ENCODE data around the gene UNC5C. TPM values are rescaled to one million over a fixed set of nuclear protein-coding genes. Genes with fewer than 3 reads are reported as not detected.

The UNC5C gene
- total RNA-seq, 4 donors from 2014 or later, result 1.6 to 4.4 (median 3.2) TPM

- no peak for TF ChIP-seq EP300 (IDR thresholded peaks at IDR 0.05)
- TF ChIP-seq POLR2A (IDR thresholded peaks at IDR 0.05), result no peak
- no peak for TF ChIP-seq CTCF (IDR thresholded peaks at IDR 0.05)
- no peak for TF ChIP-seq POLR2AphosphoS5 (IDR thresholded peaks at IDR 0.05)
These were observed 332.7 kb downstream of the UNC5C start for GRCh38 chr4:95215991-95216605.

GRCh38 chr4:95215043-95215442 is 333.7 kb downstream of the UNC5C start:
- no peaks in the 10 kb centered on the region for H3K36me3 ChIP-seq

More at GRCh38 chr4:95215991-95216605, 332.7 kb downstream of the UNC5C start:
- ATAC-seq, result no peak
- H3K4me3 ChIP-seq, result no peak overlapping the region
- H3K27ac ChIP-seq, result no peak overlapping the region
- H3K9me3 ChIP-seq, result no peaks in the 10 kb centered on the region
- H3K27me3 ChIP-seq, result no peaks in the 10 kb centered on the region
- H3K4me1 ChIP-seq, result no peaks in the 10 kb centered on the region
- no peaks in the 10 kb centered on the region for H3K36me3 ChIP-seq
- WGBS, 2 donors (ENCODE audit: low coverage in 1 of 2), result 86 to 90% methylated on average over 7 of the region's 7 CpGs

GRCh38 chr4:95214408-95214807 is 334.4 kb downstream of the UNC5C start:
- Histone ChIP-seq H3K9me3 (no peaks in the 10 kb centered on the region), H3K27me3 (no peaks in the 10 kb centered on the region), H3K4me1 (no peaks in the 10 kb centered on the region), H3K4me3 (no peak overlapping the region), H3K27ac (no peak overlapping the region), H3K36me3 (no peaks in the 10 kb centered on the region)
- WGBS, 2 donors (ENCODE audit: low coverage in 1 of 2), result 86% methylated on average over 4 to 5 of the region's 5 CpGs
- ATAC-seq, result no peak
- TF ChIP-seq POLR2AphosphoS5 (IDR thresholded peaks at IDR 0.05) (no peak), EP300 (IDR thresholded peaks at IDR 0.05) (no peak), CTCF (IDR thresholded peaks at IDR 0.05) (no peak), POLR2A (IDR thresholded peaks at IDR 0.05) (no peak)

More at GRCh38 chr4:95215043-95215442, 333.7 kb downstream of the UNC5C start:
- Histone ChIP-seq H3K4me1 (no peaks in the 10 kb centered on the region), H3K27me3 (no peaks in the 10 kb centered on the region), H3K4me3 (no peak overlapping the region), H3K27ac (no peak overlapping the region), H3K9me3 (no peaks in the 10 kb centered on the region)
- WGBS, 2 donors (ENCODE audit: low coverage in 1 of 2), result 80 to 84% methylated on average over 5 of the region's 5 CpGs
- ATAC-seq, result no peak
- no peak for TF ChIP-seq EP300 (IDR thresholded peaks at IDR 0.05)
- TF ChIP-seq POLR2A (IDR thresholded peaks at IDR 0.05), result no peak
- no peak for TF ChIP-seq CTCF (IDR thresholded peaks at IDR 0.05)
- no peak for TF ChIP-seq POLR2AphosphoS5 (IDR thresholded peaks at IDR 0.05)

- Histone ChIP-seq H3K4me1 (no peaks in the 10 kb centered on the region), H3K9me3 (no peaks in the 10 kb centered on the region), H3K27ac (no peak overlapping the region), H3K4me3 (no peak overlapping the region), H3K27me3 (no peaks in the 10 kb centered on the region), H3K36me3 (no peaks in the 10 kb centered on the region)
- 53 to 72% methylated on average over 4 to 8 of the region's 8 CpGs for WGBS, 2 donors (ENCODE audit: low coverage in 1 of 2)
- TF ChIP-seq POLR2AphosphoS5 (IDR thresholded peaks at IDR 0.05) (no peak), POLR2A (IDR thresholded peaks at IDR 0.05) (no peak), CTCF (IDR thresholded peaks at IDR 0.05) (no peak), EP300 (IDR thresholded peaks at IDR 0.05) (no peak)
- ATAC-seq, result no peak
These were observed 335.4 kb downstream of the UNC5C start for GRCh38 chr4:95213366-95213765.

GRCh38 chr4:95212692-95213091 is 336.1 kb downstream of the UNC5C start:
- Histone ChIP-seq H3K4me3 (no peak overlapping the region), H3K27me3 (no peaks in the 10 kb centered on the region), H3K4me1 (no peaks in the 10 kb centered on the region), H3K9me3 (no peaks in the 10 kb centered on the region), H3K36me3 (no peaks in the 10 kb centered on the region), H3K27ac (no peak overlapping the region)
- TF ChIP-seq CTCF (IDR thresholded peaks at IDR 0.05), result no peak
- no peak for TF ChIP-seq EP300 (IDR thresholded peaks at IDR 0.05)
- TF ChIP-seq POLR2AphosphoS5 (IDR thresholded peaks at IDR 0.05), result no peak
- no peak for TF ChIP-seq POLR2A (IDR thresholded peaks at IDR 0.05)
- ATAC-seq, result no peak
- 67 to 90% methylated on average over 1 to 8 of the region's 8 CpGs for WGBS, 2 donors (ENCODE audit: low coverage in 1 of 2)
